Measurements from ENCODE around the gene TRAF2.

TRAF2 gene

DNA sequence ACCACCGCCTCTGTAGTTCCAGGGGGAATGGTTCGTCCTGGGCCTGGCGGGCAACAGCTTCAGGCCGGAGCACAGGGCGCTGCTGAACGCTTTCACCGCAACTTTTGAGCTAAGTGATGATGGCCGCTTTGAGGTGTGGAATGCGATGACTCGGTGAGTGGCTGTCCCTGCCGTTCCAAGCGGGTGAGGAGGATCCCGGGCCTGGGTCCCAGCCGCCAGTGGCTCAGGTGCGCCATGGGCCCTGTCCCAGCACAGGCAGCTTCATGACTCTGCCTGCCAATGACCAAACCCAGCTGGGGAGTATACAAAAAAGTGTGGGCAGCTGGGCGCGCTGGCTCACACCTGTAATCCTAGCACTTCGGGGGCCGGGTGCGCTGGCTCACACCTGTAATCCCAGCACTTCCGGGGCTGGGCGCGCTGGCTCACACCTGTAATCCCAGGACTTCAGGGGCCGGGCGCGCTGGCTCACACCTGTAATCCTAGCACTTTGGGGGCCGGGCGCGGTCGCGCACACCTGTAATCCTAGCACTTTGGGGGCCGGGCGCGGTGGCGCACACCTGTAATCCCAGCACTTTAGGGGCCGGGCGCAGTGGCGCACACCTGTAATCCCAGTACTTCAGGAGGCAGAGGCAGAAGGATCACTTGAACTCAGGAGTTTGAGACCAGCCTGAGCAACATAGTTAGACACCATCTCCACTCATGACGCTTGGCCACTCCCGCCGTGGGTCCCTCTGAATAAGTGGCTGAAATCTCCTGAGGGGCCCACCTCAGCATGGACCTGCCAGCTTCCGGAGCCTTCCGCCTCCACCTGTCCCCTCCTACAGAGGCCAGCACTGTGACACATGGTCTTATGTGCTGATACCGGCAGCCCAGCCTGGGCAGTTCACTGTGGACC, 66.8 kb downstream of the TRAF2 start:
- no peak for DNase-seq

DNA sequence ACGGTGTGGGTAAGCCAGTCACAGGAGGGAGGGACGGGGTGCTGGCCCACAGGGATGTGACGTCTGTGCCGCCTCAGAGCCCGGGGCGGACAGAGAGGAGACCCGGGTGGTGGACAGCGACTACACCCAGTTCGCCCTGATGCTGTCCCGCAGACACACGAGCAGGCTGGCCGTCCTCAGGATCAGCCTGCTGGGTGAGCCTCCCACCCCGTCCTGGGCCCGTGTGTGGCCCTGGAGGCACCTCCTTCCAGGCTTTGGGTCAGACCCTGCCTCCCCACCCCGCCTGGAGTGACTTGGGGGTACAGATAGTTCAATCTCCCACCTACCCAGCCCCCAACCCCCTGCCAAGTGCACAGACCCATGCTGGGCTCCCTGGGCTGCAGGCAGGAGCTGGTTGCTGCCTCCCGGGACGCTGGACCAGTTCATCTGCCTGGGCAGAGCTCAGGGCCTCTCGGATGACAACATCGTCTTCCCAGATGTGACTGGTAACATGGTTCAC, 67.5 kb downstream of the TRAF2 start:
- no peak for DNase-seq

DNA sequence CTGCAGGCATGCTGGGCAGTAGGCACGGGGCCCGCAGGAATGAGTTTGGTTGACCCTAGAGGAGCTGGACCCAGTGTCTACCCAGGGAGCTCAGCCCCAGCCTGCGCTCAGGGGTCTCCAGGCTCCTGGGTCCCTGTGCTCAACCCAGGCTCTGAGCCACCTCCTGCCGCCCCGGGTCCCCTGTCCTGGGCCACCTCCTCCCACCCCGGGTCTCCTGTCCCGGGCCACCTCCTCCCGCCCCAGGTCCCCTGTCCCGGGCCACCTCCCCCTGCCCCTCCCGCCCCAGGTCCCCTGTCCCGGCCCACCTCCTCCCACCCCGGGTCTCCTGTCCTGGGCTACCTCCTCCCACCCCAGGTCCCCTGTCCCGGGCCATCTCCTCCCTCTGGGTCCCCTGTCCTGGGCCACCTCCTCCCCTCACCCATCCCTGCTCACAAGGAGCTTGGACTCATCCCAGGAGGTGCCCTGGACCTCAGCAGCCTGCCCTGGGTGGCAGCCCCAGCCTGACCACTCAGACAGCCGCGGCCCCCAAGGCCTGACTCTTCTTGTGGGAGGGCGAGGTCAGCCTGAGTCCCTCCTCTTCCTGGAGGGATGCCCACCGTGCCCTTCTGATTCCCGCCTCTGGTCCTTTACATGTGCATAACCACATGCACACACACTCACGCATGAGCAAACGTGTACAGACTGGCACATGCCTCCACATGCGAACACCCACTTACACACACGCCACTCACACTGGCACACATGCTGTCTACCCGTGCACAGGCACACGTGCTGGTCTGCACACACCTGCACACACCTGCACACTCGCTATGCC, 68.2 kb downstream of the TRAF2 start:
- no peak for DNase-seq

DNA sequence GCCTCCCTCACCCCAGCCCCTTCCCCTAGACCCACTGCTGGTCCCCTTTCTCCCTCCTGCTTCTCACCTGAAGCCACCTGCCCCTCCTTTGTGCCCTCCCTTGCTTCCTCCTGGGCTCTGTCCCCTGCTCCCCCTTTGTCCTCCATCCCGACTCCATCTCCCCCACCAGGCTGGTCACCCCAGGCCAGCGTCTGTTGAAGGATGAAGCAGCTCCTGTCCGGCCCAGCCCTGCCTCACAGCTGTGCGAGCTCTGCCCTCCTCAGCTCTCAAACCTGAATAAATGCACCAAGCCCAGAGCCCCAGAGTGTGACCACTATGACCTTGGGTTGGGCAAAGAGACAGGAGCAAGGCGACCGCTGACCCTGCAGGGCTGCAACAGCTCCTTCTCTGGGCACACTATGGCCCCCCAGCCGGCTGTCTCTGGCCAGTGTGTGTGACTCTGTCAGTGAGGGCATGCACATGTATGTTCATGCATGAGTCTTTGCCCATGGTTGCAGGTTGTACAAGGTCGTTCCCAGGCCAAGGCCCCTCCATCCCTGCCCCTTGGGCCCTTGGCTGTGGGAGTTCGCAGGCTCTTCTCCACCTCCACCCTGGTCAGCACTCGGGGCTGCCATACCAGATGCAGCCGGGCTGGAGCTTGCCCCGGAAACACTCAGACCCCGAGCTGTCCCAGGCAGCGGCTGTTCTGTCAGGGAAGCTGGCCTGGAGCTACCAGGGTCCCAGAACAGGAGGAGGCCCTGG, 69.1 kb downstream of the TRAF2 start:
- no peak for DNase-seq

DNA sequence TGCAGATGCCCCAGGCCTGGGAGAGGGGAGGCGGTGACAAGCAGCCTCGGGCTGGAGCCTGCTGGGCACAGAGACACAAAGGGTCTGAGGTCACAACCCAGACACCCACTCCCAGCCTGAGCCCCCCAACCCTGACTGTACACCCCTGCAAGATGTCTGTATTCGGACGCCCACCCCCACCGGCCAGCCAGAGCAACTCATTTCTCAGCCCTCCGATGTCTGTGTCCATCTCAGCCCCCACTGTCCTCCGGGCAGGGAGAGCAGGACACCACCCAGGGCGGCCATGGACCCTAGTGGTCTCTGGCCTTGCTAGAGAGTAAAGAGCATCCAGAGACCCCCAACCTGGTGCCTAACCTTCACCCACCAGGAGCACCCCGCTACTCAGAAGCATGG, 69.6 kb downstream of the TRAF2 start:
- no peak for DNase-seq

DNA sequence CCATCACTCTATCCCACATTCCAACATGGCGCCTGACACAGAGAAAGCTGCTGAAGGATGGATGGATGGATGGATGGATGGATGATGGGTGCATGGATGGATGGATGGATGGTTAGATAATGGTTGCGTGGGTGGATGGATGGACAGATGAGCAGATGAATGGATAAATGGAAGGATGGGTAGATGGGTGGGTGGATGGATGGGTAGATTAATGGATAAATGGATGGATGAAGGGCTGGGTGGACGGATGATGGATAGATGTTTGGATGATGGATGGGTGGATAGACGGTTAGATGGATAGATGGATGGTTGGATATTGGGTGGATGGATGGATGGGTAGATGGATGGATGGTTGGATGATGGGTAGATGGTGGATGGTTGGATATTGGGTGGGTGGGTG, 70.3 kb downstream of the TRAF2 start:
- no peak for DNase-seq

DNA sequence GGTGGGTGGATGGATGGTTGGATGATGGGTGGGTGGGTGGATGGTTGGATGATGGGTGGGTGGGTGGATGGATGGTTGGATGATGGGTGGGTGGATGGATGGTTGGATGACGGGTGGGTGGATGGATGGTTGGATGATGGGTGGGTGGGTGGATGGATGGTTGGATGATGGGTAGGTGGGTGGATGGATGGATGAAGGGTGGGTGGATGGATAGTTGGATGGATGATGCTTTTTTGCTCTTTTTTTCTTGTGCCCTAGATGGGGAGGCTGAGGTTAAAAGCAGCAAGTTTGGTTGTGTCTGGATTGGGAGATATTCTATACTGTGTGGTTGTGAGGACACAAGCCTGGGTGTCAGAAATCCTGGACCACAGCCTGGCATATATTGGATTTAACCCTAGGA, 71.1 kb downstream of the TRAF2 start:
- DNase-seq, result no peak

DNA sequence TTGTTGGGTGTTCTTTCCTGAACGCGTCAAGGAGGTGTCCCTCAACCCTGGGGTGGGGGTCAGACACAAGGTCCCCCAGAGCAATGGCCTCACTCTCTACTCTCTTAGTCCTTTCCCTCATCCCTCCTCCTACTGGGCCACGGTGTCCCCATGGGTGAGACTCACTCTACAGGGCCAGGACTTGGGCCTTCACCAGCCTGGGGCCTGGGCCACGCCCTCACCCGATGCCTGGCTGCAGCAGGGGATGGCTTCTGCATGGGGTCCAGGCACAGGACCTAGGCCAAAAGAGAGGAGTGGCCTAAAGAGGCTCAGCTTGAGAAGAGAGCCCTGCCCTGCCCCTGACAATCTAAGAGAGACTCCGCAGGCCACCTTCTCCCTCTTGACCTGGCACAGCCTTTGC, 71.6 kb downstream of the TRAF2 start:
- no peak for DNase-seq

DNA sequence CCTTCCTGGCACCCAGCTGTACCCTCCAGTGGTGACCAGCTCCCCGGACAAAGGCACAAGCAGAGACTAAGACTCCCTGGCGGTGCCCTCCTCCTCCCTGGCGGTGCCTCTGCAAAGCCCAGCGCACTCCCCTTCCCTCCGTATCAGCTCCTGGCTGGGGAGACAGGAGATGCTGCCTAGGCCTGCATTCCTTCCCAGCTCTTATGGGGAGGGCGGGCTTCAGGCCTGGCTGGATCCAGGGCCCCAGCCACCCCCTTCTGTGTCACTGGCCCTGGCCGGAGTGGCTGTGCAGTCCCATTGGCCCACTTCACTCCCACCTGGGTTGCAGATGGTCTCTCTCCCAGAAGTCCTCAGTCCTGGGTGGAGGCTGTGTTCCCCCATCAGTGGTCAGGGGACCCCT, 72.2 kb downstream of the TRAF2 start:
- no peak for DNase-seq

DNA sequence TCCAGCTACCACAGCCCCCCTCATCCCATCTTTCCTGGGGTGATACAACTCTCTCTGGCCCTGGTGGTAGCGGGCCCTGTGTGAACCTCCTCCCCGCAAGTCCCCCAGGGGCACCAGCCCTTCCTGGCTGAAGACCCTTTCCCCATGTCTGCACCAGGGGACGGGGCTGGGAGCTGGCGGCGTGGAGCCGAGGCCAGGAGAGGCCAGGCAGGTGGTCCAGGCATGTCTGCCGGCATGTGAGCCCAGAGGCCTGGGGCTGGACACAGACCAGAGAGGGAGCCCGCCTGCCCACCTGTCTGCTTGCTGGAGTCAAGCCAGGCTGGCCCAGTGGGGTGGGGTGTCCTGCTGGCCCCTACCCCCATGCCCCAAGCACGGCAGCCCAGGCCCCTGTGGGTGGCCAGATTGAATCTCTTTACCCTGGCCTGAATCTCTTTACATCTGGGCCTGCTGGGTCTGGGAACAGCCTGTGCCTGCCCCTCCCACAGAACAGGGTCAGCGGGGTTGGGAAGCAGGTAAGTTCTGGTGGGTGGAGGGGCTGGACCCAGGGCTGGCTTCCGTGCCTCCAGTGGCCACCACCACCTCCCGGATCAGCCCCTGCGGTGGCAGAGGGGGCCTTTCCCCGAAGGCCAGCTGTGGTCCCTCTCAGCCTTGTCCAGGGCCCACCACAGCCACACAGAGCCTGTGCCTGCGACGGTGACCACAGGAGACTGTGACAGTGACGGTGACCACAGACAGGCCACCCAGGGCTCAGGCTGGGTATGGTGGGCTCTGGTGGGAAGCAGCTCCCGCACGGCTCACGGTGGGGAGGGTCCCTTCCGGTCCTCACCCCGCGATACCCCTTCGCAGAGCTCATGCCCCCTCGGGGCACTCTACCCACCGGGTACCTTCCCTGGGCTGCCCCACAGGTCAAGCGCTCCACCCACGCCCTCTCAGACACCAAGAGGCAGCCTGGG, 72.9 kb downstream of the TRAF2 start:
- no peak for DNase-seq

DNA sequence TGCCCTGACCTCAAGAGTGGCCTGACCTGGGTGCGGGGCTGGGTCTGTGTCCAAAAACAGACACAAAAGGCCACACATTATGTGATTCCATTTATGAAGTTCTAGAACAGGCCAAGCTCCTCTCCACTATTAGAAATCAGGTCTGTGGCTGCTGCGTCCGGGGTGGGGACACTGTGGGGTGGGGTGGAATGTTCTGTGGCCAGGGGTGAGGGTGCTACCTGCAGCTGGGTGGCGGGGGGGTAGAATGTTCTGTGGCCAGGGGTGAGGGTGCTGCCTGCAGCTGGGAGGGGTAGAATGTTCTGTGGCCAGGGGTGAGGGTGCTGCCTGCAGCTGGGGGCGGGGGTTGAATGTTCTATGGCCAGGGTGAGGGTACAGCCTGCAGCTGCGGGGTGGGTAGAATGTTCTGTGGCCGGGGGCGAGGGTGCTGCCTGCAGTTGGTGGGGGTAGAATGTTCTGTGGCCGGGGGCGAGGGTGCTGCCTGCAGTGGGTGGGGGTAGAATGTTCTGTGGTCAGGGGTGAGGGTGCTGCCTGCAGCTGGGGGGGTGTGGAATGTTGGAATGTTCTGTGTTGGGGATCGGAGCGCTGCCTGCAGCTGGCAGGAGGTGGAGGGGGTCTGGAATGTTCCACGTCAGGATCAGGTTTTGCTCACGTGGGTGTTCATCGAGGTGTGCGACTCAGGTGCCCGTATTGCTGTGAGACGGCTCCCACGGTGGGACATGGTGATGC, 74.1 kb downstream of the TRAF2 start:
- no peak for DNase-seq

DNA sequence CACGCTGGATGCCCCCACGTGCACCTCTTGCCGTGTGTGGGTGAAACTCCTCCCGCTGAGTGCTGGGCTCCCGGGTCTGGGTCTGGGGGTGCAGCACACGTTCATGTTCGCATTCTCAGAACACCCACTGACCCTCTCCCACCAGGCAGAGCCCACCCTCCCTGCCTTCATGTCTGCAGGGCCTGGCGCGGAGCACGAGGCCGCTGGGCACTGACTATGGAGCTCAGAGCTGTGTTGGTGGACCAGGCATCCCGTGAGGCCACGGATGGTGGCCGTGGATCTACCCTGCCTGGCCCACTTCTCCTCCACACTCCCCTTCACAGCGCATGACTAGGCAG, 74.6 kb downstream of the TRAF2 start:
- no peak for DNase-seq

DNA sequence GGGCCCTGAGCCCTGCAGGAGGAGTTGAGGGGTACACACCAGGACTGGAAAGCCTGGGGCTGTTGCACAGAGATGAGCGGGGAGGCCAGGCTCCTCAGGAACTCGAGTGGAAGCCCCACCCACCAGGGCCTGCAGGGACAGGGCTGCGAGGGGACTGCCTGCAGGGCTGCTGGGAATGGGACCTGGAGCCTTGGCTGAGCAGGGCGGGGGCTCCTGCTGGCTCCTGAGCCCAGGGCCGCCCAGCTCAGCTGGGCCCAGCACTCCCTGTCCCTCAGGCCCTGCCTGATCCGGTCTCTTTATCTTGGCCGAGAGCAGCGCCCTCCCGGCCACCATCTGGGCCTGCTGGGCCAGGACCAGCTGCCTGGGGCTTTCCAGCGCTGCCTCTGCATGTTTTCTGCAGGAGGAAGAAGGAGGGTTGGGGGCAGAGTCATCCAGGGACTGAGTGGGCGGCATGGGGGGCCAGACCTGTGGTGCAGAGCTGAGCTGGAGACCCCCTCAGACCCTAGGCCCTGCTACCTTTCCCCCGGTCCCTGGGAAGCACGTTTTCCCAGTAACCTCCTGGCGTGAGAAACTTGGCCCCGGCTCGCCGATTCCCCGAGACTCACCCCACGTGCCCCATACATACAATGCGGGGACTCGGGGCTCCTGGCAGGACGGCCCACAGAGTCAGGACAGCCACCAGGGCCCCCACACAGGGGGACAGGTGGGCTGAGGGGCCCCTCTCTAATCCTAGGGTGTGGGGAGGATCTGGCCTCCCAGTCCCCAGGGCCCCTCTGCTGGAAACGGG, 75.2 kb downstream of the TRAF2 start:
- DNase-seq, result no peak

DNA sequence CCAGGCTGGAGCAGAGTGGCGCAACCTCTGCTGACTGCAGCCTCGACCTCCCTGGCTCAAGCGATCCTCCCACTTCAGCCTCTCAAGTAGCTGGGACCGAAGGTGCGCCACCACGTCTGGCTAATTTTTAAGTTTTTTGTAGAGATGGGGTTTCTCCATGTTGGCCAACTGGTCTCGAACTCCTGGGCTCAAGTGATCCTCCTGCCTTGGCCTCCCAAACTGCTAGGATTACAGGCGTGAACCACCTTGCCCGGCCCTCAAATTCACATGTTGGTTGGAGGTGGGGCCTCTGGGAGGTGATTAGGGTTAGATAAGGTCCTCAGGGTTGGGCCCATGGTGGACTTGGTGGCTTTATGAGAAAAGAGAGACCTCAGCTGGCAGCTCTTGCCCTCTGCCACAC, 75.8 kb downstream of the TRAF2 start:
- no peak for DNase-seq

DNA sequence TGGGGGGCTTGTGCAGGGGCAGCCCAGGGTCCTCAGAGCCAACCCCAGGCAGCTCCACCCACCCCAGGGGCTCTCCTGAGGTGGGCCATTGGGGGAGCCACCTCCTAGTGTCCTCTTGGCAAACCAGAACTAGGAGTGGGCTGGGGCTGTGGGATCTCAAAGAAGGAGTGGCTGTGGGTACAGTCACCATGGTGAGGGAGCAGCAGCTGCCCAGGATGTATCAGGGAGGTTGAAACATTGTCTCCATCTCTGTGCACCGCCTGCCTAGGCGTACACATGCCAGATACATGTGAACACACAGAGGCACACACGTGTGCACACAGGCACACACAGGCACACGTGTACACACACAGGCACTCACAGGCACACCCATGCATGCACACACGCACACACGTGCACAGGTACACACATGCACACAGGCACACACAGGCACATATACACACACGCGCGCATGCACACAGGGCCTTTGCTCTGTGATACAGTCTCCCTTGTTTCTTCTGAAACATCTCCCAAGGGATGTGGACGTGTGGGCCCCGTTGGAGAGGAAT, 76.5 kb downstream of the TRAF2 start:
- DNase-seq, result no peak

DNA sequence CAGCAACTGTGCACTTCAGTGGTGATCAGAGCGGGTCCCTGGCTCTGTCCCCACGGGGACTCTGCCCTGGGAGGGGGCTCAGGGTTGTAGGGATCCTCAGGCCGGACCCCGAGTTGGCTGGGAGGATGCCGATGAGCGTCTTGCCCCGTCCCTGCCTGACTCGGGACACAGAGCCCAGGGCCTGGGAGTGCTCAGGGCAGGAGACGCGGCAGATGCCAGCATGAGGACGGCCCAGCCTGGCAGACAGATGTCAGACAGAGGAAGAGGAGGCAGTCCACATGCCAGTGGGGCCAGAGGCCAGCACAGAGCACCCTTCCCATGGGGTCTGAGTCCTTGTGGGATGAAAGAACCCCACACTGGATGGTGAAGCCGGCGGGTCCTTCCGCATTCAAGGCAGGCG, 77.0 kb downstream of the TRAF2 start:
- DNase-seq, result no peak

DNA sequence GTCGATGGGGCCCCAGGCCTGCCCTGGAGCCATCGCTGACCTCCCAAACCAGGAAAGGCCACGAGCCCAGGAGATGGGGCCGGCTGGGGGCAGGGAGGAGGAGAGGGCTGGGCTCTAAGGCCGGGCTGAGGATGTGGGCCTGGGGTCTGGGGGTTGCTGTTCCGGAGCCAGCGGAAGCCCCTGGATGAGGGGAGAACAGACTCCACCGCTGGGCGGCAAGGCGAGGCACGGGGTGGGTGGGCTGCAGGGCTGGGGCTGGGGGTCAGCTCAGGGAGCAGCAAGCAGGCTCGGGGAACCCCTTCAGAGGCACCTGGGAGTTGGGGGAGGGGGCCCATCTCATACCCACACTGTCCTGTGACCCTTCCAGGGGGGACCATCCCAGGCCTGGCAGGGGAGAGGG, 77.4 kb downstream of the TRAF2 start:
- DNase-seq, result no peak

DNA sequence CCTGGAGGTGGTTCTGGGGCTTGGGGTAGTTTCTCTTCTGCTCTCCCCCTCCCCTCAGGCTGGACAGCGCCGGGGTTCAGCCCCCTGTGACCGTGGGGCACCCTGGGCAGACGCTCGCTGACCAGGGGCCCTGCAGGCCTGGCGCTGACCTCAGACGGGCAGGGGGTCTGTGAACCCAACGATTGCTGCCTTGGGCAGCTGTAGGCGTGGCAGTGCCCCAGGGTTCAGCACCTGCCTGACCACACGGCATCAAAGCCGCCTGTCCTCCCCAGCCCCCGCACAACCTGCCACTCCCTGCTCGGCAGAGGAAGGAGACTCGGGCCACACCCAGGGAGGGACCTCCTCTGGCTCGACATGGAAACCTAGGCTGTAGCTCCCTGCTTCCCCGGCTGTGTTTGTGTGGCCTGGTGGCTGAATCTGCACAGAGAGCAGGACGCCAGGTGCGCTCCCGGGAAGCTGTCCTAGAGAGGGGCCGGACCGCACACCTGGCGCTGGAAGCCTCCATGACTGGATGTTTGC, 77.9 kb downstream of the TRAF2 start:
- DNase-seq, result no peak

DNA sequence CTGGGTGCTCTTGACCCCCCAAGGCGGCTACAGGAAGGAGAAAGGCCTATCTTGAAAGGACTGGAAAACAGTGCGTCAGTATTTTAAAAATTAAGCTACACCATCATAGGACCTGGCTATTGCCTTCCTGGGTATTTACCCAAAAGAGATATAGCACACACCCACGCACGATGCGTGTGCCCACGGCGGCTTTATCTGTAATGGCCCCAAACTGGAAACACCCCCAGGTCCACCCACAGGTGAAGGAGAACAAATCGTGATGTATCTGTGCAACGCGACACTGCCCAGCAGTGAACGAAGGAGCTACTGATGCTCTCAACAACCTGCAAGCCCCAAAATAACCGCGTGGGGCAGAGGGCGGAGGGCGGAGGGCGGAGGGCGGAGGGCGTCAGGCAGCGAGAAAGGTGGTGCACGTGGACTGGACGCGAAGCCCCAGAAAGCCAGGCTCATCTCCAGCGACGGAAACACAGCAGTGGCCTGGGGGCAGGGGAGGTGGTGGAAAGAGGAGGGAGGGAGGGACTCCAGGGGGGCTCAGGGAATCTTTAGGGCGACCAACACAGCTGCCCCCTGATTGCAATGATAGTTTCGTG, 78.6 kb downstream of the TRAF2 start:
- DNase-seq, result no peak

All from stimulated activated CD4-positive, alpha-beta T cell treated with anti-CD3 and anti-CD28 coated beads, Interleukin-4, amount 100 ng/mL, for 4 hours (primary cell).